HepG2 (cell line): ENCODE results near the gene SEC61B. TPM values are rescaled to one million over a fixed set of nuclear protein-coding genes. Genes with fewer than 3 reads are reported as not detected.
A peak's percentile ranks its signal among the peaks of the same experiment; 100 is the strongest.

Experiments
- ERF ChIP-seq: IDR thresholded peaks from 2 replicates; pipeline ENCODE4 v1.6.1; 2018; ENCODE audit warnings: missing biosample characterization, missing genetic modification reagents
- HCFC1 ChIP-seq: fragments of 150-350 bp; IDR thresholded peaks from 2 replicates; pipeline ENCODE4 v1.6.1; 2014; ENCODE audit warnings: low read depth, low read length
- ISL2 ChIP-seq: sonication (generic); formaldehyde crosslinking; IDR thresholded peaks from 2 replicates; pipeline ENCODE4 v1.5.0; 2020; ENCODE audit warnings: missing genetic modification reagents
- JUNB ChIP-seq: sonication (generic); formaldehyde crosslinking; IDR thresholded peaks from 2 replicates; pipeline ENCODE4 v1.8.0; 2022; ENCODE audit warnings: missing genetic modification reagents, mild to moderate bottlenecking, borderline replicate concordance
- KAT7 ChIP-seq: IDR thresholded peaks from 2 replicates; pipeline ENCODE4 v1.6.1; 2018; ENCODE audit warnings: borderline replicate concordance, missing compliant biosample characterization
- KDM5A ChIP-seq: fragments of 200-600 bp; sonication (generic); IDR thresholded peaks from 2 replicates; pipeline ENCODE4 v1.7.0; 2018; ENCODE audit warnings: antibody characterized with exemption, mild to moderate bottlenecking, low read length, borderline replicate concordance
- MAZ ChIP-seq, 2 experiments: sonication (generic) in 1 of 2; formaldehyde crosslinking in 1 of 2; IDR thresholded peaks; 2 replicates each; pipeline versions ENCODE4 v1.5.0 to v1.6.1; 2012 to 2020; ENCODE audit warnings: low read depth in 2 of 2, mild to moderate bottlenecking in 2 of 2, borderline replicate concordance in 1 of 2, improper control_type of control experiment in 1 of 2, low read length in 1 of 2, missing genetic modification reagents in 1 of 2, moderate library complexity in 1 of 2
- MBD4 ChIP-seq: IDR thresholded peaks from 2 replicates; pipeline ENCODE4 v1.6.1; 2012; ENCODE audit warnings: low read length, inconsistent platforms, borderline replicate concordance
- MEIS2 ChIP-seq: sonication (generic); formaldehyde crosslinking; IDR thresholded peaks from 2 replicates; pipeline ENCODE4 v1.9.0; 2021; ENCODE audit warnings: mild to moderate bottlenecking, missing genetic modification reagents
- MTF2 ChIP-seq: sonication (generic); formaldehyde crosslinking; IDR thresholded peaks from 2 replicates; pipeline ENCODE4 v1.5.0; 2020; ENCODE audit warnings: missing genetic modification reagents, borderline replicate concordance
- MYC ChIP-seq: sonication (generic); formaldehyde crosslinking; IDR thresholded peaks from 2 replicates; pipeline ENCODE4 v1.9.0; 2021; ENCODE audit warnings: missing genetic modification reagents, borderline replicate concordance
- NR2F1 ChIP-seq, 2 experiments: fragments of 450-650 bp in 1 of 2; formaldehyde crosslinking in 1 of 2; IDR thresholded peaks; 2 replicates each; pipeline versions ENCODE4 v1.5.0 to v1.6.1; 2016 to 2020; ENCODE audit warnings: mild to moderate bottlenecking in 1 of 2, missing compliant biosample characterization in 1 of 2, missing genetic modification reagents in 1 of 2, moderate library complexity in 1 of 2
- SIN3B ChIP-seq: fragments of 150-350 bp; IDR thresholded peaks from 2 replicates; pipeline ENCODE4 v1.6.1; 2014; ENCODE audit warnings: low read length
- TCF7 ChIP-seq: sonication (generic); IDR thresholded peaks from 2 replicates; pipeline ENCODE4 v1.6.1; 2016; ENCODE audit warnings: antibody characterized with exemption, low read depth
- ZFAT ChIP-seq: sonication (generic); formaldehyde crosslinking; conservative IDR thresholded peaks from 2 replicates; pipeline ENCODE4 v1.8.1; 2023; ENCODE audit warnings: missing genetic modification reagents, inconsistent platforms
- ZFP36L1 ChIP-seq: sonication (generic); formaldehyde crosslinking; IDR thresholded peaks from 2 replicates; pipeline ENCODE4 v1.8.0; 2022; ENCODE audit warnings: mild to moderate bottlenecking, missing genetic modification reagents, moderate library complexity
- ZNF10 ChIP-seq: sonication (generic); formaldehyde crosslinking; IDR thresholded peaks from 2 replicates; pipeline ENCODE4 v1.4.0; 2020; ENCODE audit warnings: mild to moderate bottlenecking, low read depth, missing genetic modification reagents, borderline replicate concordance
- ZNF264 ChIP-seq: sonication (generic); formaldehyde crosslinking; IDR thresholded peaks from 2 replicates; pipeline ENCODE4 v1.4.0; 2020; ENCODE audit warnings: missing genetic modification reagents
- ZNF317 ChIP-seq: sonication (generic); formaldehyde crosslinking; IDR thresholded peaks from 2 replicates; pipeline ENCODE4 v1.5.0; 2020; ENCODE audit warnings: mild to moderate bottlenecking, missing genetic modification reagents
- ZNF496 ChIP-seq: sonication (generic); formaldehyde crosslinking; IDR thresholded peaks from 2 replicates; pipeline ENCODE4 v1.8.1; 2023; ENCODE audit warnings: mild to moderate bottlenecking, moderate library complexity, missing genetic modification reagents; ENCODE audit not compliant: insufficient replicate concordance
- ZNF709 ChIP-seq: sonication (generic); formaldehyde crosslinking; IDR thresholded peaks from 2 replicates; pipeline ENCODE4 v1.5.0; 2020; ENCODE audit warnings: mild to moderate bottlenecking, missing genetic modification reagents
- ZNF841 ChIP-seq: sonication (generic); formaldehyde crosslinking; IDR thresholded peaks from 2 replicates; pipeline ENCODE4 v1.8.1; 2023; ENCODE audit warnings: missing genetic modification reagents, borderline replicate concordance
- polyA plus RNA-seq, 8 experiments: library from polyadenylated mRNA; depleted of rRNA in 3 of 8; stranded (reverse) in 7 of 8; unstranded in 1 of 8; fragments of >200 nt; fragmentation: Illumina TruSeq in 4 of 8; extraction: Trizol in 4 of 8; gene quantifications; 2 replicates each; pipeline versions ENCODE4 v1.2.1 to v1.2.3, GENCODE V29; 2011 to 2016; ENCODE audit warnings: low read depth in 4 of 8, missing spikeins in 1 of 8, mixed read lengths in 1 of 8; ENCODE audit not compliant: insufficient read depth in 1 of 8
- total RNA-seq, 5 experiments: library from RNA; depleted of rRNA; stranded (reverse); fragments of >200 nt; fragmentation: Illumina TruSeq; extraction: Trizol; gene quantifications; 2 replicates each; pipeline ENCODE4 v1.2.3, GENCODE V29; 2016; ENCODE audit warnings: low read depth in 1 of 5
- TF ChIP-seq, protein P1 (sequence below): sonication (generic); formaldehyde crosslinking; IDR thresholded peaks from 2 replicates; pipeline ENCODE4 v1.8.1; 2023; ENCODE audit warnings: mild to moderate bottlenecking, missing genetic modification reagents
- TF ChIP-seq, protein P2 (sequence below): sonication (generic); formaldehyde crosslinking; IDR thresholded peaks from 2 replicates; pipeline ENCODE4 v1.4.0; 2020; ENCODE audit warnings: low read depth, missing genetic modification reagents

Gene SEC61B
- total and polyA plus RNA-seq, 2 of the 13 experiments (the other 11 are each of a cell fraction or from before 2014, with no cell fraction given), result 191 to 368 TPM

DNA sequence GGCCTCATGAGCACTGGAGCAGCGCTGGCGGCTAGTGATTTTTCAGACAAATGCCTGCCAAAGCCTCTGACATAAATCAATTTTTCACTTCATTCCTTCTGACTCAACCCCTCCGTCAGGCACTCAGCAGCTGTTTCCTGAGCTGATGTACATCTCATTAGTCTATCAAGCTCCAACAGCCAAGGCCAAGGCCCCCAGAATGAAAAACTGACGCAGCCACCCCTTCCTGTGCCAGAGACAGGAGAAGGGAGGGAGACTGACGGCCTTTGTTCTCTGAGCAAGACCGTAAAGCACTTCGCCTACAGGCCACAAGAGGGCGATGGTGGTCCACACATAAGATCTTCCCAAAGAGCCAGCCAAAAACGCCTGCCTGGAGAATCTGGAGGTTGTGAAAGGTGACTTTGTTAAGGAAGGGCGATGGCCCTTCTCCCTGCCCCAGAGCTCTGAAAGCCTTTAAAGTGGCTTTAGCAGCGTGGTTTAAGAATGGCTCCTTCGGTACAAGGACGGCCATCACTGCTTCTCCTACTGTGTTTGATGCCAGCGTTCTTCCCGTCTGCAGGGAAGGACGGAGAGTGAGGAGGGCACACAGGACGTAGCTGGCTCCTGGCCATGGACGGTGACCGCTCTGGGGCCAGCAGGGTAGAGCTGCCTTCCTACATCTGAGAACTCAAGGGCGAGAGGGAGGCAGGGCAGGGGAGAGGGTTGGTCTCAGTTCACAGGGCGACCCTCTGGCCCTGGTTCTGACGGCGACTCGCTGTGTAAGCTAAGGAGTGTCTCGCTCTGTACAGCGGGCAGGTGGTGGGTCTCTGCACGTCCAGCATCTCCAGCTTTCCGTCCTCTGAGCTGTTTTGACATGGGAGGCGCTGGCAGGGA, 37.4 kb upstream of the SEC61B start (continued):
- TF ChIP-seq, protein P1, sequence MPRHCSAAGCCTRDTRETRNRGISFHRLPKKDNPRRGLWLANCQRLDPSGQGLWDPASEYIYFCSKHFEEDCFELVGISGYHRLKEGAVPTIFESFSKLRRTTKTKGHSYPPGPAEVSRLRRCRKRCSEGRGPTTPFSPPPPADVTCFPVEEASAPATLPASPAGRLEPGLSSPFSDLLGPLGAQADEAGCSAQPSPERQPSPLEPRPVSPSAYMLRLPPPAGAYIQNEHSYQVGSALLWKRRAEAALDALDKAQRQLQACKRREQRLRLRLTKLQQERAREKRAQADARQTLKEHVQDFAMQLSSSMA (CRISPR knock-in tag), result no peak; the same call in 1 of the 2 replicates
- TF ChIP-seq ERF (CRISPR knock-in tag), result peak; percentile 33; the same call in 1 of the 2 replicates
- TF ChIP-seq HCFC1, result no peak
- TF ChIP-seq MBD4, result no peak
- no peak for TF ChIP-seq ZNF496 (CRISPR knock-in tag)
- TF ChIP-seq ZNF10, result no peak
- TF ChIP-seq ZNF709 (CRISPR knock-in tag), result no peak
- no peak for TF ChIP-seq ZNF841 (CRISPR knock-in tag)
- TF ChIP-seq NR2F1 (CRISPR knock-in tag; IDR thresholded peaks at IDR 0.05), result no peak
- no peak for TF ChIP-seq KAT7 (CRISPR knock-in tag)
- TF ChIP-seq, protein P2, sequence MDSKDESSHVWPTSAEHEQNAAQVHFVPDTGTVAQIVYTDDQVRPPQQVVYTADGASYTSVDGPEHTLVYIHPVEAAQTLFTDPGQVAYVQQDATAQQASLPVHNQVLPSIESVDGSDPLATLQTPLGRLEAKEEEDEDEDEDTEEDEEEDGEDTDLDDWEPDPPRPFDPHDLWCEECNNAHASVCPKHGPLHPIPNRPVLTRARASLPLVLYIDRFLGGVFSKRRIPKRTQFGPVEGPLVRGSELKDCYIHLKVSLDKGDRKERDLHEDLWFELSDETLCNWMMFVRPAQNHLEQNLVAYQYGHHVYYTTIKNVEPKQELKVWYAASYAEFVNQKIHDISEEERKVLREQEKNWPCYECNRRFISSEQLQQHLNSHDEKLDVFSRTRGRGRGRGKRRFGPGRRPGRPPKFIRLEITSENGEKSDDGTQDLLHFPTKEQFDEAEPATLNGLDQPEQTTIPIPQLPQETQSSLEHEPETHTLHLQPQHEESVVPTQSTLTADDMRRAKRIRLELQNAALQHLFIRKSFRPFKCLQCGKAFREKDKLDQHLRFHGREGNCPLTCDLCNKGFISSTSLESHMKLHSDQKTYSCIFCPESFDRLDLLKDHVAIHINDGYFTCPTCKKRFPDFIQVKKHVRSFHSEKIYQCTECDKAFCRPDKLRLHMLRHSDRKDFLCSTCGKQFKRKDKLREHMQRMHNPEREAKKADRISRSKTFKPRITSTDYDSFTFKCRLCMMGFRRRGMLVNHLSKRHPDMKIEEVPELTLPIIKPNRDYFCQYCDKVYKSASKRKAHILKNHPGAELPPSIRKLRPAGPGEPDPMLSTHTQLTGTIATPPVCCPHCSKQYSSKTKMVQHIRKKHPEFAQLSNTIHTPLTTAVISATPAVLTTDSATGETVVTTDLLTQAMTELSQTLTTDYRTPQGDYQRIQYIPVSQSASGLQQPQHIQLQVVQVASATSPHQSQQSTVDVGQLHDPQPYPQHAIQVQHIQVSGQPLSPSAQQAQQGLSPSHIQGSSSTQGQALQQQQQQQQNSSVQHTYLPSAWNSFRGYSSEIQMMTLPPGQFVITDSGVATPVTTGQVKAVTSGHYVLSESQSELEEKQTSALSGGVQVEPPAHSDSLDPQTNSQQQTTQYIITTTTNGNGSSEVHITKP (CRISPR knock-in tag), result no peak
- no peak for TF ChIP-seq MTF2 (CRISPR knock-in tag)
- TF ChIP-seq MYC (CRISPR knock-in tag), result no peak
- no peak for TF ChIP-seq ZFAT
- no peak for TF ChIP-seq KDM5A
- TF ChIP-seq JUNB (CRISPR knock-in tag), result no peak
- no peak; the same call in 1 of the 2 replicates for TF ChIP-seq MEIS2 (CRISPR knock-in tag)
- no peak for TF ChIP-seq ZNF264 (CRISPR knock-in tag)
- TF ChIP-seq ISL2 (CRISPR knock-in tag), result no peak
- no peak for TF ChIP-seq TCF7
- no peak for TF ChIP-seq SIN3B
- no peak for TF ChIP-seq ZFP36L1 (CRISPR knock-in tag)
- no peak for TF ChIP-seq ZNF317
- TF ChIP-seq MAZ (IDR thresholded peaks at IDR 0.05; ENCODE audit: borderline replicate concordance, low read depth, low read length), result no peak
- TF ChIP-seq MAZ (CRISPR knock-in tag; IDR thresholded peaks at IDR 0.05; ENCODE audit: low read depth), result no peak
